Measurements from ENCODE around the gene NUDC.
A peak's percentile ranks its signal among the peaks of the same experiment; 100 is the strongest.
"Not testable (repeated sequence)": the region's sequence is repeated elsewhere in the genome, so short reads cannot be mapped to it uniquely, and the experiment has no call there.

The NUDC gene

DNA sequence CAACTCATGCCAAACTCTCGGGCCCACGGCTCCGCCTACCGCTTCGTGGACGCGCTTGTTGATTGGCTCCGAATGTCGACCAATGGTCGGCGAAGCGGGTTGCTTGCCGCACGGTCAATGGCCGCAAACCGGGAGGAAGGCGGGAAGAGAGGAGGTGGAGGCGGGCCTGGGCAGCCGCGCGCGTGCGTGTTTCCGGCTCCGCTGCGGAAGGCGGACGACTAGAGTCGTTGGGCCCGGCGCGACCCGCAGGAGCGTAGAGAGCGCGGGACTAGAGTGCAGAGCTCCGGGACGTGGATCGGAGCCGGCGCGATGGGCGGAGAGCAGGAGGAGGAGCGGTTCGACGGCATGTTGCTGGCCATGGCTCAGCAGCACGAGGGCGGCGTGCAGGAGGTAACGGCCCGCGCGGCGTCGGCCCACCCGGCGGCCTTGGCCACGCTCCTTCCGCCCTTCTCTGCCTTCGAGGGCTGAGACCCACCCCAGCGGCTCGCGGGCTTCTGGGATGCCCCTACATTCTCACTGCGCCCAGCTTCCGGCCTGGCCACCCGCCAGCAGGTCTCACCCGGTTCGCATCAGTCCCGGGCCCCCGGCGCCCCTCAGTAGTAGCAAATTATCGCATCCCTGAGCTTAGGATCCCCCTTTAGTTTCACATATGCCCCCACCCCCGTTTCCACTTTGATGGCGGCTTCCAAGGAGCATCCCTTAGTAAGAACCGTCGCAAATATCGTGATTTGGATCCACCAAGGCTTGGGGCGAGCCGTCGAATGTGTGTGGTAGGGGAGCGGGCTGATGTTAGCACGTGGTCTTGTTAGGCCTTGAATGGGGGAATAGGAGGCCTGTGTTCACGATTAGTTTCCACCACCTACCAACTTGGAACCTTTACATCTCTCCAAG lies at the start of gene NUDC:
NUDC (plus strand) TSS at position 204 of the 891 bp plus-strand sequence; CDS start at position 310, 106 bp downstream.
- TF ChIP-seq, protein P1, sequence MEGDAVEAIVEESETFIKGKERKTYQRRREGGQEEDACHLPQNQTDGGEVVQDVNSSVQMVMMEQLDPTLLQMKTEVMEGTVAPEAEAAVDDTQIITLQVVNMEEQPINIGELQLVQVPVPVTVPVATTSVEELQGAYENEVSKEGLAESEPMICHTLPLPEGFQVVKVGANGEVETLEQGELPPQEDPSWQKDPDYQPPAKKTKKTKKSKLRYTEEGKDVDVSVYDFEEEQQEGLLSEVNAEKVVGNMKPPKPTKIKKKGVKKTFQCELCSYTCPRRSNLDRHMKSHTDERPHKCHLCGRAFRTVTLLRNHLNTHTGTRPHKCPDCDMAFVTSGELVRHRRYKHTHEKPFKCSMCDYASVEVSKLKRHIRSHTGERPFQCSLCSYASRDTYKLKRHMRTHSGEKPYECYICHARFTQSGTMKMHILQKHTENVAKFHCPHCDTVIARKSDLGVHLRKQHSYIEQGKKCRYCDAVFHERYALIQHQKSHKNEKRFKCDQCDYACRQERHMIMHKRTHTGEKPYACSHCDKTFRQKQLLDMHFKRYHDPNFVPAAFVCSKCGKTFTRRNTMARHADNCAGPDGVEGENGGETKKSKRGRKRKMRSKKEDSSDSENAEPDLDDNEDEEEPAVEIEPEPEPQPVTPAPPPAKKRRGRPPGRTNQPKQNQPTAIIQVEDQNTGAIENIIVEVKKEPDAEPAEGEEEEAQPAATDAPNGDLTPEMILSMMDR (IDR thresholded peaks at IDR 0.05; ENCODE audit: low read depth, low read length) = no peak
- H3K4me3 ChIP-seq (ENCODE audit: low read depth, low read length) = peak within 1 kb of the TSS; percentile 76

GRCh38 chr1:26873097-26873496 lies 48.4 kb upstream of the NUDC start:
- H3K4me3 ChIP-seq (ENCODE audit: low read depth, low read length) = not testable (repeated sequence)

GRCh38 chr1:26874896-26875295 lies 46.6 kb upstream of the NUDC start:
- TF ChIP-seq, protein P1 (IDR thresholded peaks at IDR 0.05; ENCODE audit: low read depth, low read length) = no peak
- no peak overlapping the region for H3K4me3 ChIP-seq (ENCODE audit: low read depth, low read length)

DNA sequence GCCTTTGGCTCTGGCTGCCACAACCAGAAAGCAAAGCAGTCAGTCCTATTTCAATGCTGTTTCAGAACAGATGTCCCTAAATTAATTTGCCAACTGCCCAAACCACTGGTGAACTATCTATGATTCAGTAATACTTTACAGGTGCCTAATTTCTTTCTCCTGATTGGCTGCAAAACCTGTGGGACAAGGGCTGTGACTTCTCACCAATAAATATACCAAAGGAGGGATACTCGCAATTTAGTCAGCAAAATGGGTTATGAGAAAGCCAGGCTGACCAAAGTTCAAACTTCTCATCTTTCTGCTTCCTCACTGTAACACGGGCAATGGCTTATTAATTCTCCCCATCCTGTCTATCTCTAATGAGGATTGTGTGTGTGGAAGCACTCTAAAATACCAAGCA lies 44.2 kb upstream of the NUDC start:
- no peak overlapping the region for H3K4me3 ChIP-seq (ENCODE audit: low read depth, low read length)
- TF ChIP-seq, protein P1 (IDR thresholded peaks at IDR 0.05; ENCODE audit: low read depth, low read length) = no peak

DNA sequence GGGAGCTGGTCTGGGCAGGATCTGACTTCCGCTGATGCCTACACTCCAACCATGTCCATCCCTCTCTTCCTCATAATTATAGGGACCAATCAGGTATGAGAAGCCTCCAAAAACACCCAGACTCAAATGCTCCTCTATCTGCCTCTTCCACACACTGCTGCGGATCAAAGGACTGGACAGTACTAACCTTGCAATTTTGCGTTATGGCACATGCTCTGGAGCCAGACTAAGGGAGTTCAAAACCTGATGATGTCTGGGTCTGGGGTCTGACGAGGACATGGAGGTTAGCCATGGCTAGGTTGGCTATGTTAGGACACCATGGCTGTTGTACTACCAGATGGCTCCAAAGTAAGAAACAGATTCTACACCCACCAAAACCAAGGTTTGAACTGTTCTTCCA lies 41.8 kb upstream of the NUDC start:
- H3K4me3 ChIP-seq (ENCODE audit: low read depth, low read length) = no peak overlapping the region
- TF ChIP-seq, protein P1 (IDR thresholded peaks at IDR 0.05; ENCODE audit: low read depth, low read length) = no peak

DNA sequence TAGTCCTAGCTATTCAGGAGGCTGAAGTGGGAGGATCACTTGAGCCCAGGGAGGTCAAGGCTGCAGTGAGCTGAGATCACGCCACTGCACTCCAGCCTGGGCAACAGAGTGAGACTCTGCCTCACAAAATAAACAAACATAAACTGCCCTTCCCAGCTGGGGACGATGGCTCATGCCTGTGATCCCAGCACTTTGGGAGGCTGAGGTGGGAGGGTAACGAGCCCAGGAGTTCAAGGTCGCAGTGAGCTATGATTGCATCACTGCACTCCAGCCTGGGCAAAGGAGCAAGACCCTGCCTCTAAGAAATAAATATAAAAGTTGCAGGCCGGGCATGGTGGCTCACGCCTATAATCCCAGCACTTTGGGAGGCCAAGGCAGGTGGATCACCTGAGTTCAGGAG lies 39.9 kb upstream of the NUDC start:
- not testable (repeated sequence) for H3K4me3 ChIP-seq (ENCODE audit: low read depth, low read length)

DNA sequence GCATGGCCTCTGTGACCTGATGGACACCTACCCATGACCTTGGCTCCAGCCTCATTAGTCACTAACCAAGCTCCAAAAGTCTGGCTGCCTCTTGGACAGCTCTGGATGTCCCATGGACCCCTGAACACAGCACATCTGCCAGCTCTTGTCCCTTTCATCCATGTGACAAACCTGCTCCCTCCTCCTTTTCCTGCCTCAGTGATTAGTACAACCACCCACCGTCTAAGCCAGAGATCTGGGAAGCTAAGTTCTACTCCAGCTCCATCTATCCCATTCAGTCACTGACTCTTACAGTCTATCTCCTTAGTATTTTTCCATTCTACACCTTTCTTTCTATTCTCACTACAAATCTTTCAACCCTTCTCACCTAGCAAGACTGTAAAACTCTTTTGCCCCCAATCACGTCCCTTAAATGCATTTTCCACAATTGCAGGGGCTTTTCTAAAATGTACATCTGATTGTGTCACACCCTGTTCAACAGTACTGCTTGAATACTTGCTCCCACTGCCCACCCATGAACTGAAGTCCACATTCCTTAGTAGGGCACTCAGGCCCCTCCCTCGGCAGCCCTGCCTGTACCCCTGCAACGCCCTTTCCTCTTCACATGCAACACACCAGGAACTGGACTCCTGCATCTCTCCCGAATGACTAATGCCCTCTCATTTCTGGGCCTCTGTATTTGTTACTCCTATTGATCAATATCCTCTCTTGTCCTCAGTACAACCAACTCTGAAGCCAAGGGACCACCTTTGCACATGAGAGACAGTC lies 38.7 kb upstream of the NUDC start:
- H3K4me3 ChIP-seq (ENCODE audit: low read depth, low read length) = no peak overlapping the region
- TF ChIP-seq, protein P1 (IDR thresholded peaks at IDR 0.05; ENCODE audit: low read depth, low read length) = no peak

DNA sequence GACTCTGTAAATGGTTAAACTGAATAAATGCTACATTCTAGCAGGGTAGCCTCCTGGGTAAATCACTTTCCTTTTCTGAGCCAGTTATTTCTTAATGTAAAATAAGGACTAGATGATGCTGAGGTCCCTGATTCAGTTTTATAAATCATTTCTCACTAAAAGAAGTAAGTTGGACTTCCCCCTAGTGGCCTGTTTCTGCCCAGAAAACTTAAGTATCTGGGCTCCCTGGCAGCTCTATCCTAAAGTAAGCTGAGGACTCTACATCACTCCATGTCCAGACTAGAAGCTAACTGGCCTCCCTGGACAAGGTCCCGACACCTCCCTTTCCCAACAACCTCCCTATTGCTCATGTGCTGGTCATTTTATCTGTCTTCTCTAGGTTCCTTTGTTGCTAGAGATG lies 34.4 kb upstream of the NUDC start:
- H3K4me3 ChIP-seq (ENCODE audit: low read depth, low read length) = no peak overlapping the region
- TF ChIP-seq, protein P1 (IDR thresholded peaks at IDR 0.05; ENCODE audit: low read depth, low read length) = peak; percentile 50
